GM12878 (cell line): ENCODE measurements around the gene MAN1B1. TPM values are rescaled to one million over a fixed set of nuclear protein-coding genes. Genes with fewer than 3 reads are reported as not detected.
A peak's percentile ranks its signal among the peaks of the same experiment; 100 is the strongest.

Source experiments
- ATF7 ChIP-seq: fragments of 450-650 bp; IDR thresholded peaks from 2 replicates; pipeline ENCODE4 v1.6.1; 2016; ENCODE audit warnings: low read depth, mild to moderate bottlenecking
- BACH1 ChIP-seq: fragments of 450-650 bp; IDR thresholded peaks from 2 replicates; pipeline ENCODE4 v1.6.1; 2017; ENCODE audit warnings: mild to moderate bottlenecking, borderline replicate concordance
- BHLHE40 ChIP-seq, 2 experiments: fragments of 450-650 bp in 1 of 2; IDR thresholded peaks; 2 replicates each; pipeline ENCODE4 v1.6.1; 2011 to 2017; ENCODE audit warnings: low read depth in 2 of 2, borderline replicate concordance in 1 of 2, improper control_type of control experiment in 1 of 2, low read length in 1 of 2, mild to moderate bottlenecking in 1 of 2
- CHD2 ChIP-seq: IDR thresholded peaks from 2 replicates; pipeline ENCODE4 v1.6.1; 2011; ENCODE audit warnings: low read depth, low read length, improper control_type of control experiment, borderline replicate concordance
- CREM ChIP-seq: IDR thresholded peaks from 2 replicates; pipeline ENCODE4 v1.6.1; 2014; ENCODE audit warnings: antibody characterized with exemption, low read depth
- HDGF ChIP-seq: fragments of 450-650 bp; IDR thresholded peaks from 2 replicates; pipeline ENCODE4 v1.6.1; 2016; ENCODE audit warnings: antibody characterized with exemption
- IKZF1 ChIP-seq: fragments of 450-650 bp; conservative IDR thresholded peaks from 2 replicates; pipeline ENCODE4 v1.6.1; 2017; ENCODE audit warnings: antibody characterized with exemption, mild to moderate bottlenecking
- IKZF2 ChIP-seq, 2 experiments: fragments of 450-650 bp; IDR thresholded peaks; 2 replicates each; pipeline ENCODE4 v1.6.1; 2017; ENCODE audit warnings: mild to moderate bottlenecking in 2 of 2, moderate library complexity in 2 of 2
- MEF2B ChIP-seq: fragments of 450-650 bp; IDR thresholded peaks from 2 replicates; pipeline ENCODE4 v1.6.1; 2018; ENCODE audit warnings: mild to moderate bottlenecking, moderate library complexity; ENCODE audit not compliant: partially characterized antibody, poor library complexity, severe bottlenecking
- MTA3 ChIP-seq: IDR thresholded peaks from 2 replicates; pipeline ENCODE4 v1.6.1; 2012; ENCODE audit warnings: low read length, inconsistent platforms, borderline replicate concordance
- MYB ChIP-seq: fragments of 150-350 bp; IDR thresholded peaks from 2 replicates; pipeline ENCODE4 v1.6.1; 2014; ENCODE audit warnings: mild to moderate bottlenecking, low read depth, low read length, borderline replicate concordance
- NBN ChIP-seq: fragments of 450-650 bp; IDR thresholded peaks from 2 replicates; pipeline ENCODE4 v1.6.1; 2016
- NFIC ChIP-seq: IDR thresholded peaks from 2 replicates; pipeline ENCODE4 v1.6.1; 2012; ENCODE audit warnings: low read depth, mild to moderate bottlenecking, inconsistent platforms, low read length, moderate library complexity
- NKRF ChIP-seq: fragments of 450-650 bp; conservative IDR thresholded peaks from 2 replicates; pipeline ENCODE4 v1.6.1; 2017; ENCODE audit warnings: mild to moderate bottlenecking, moderate library complexity
- NRF1 ChIP-seq: conservative IDR thresholded peaks from 2 replicates; pipeline ENCODE4 v1.6.1; 2011; ENCODE audit warnings: mild to moderate bottlenecking, low read depth, low read length, improper control_type of control experiment
- PML ChIP-seq: IDR thresholded peaks from 2 replicates; pipeline ENCODE4 v1.6.1; 2012; ENCODE audit warnings: low read length, inconsistent platforms
- RELA ChIP-seq: fragments of 450-650 bp; IDR thresholded peaks from 2 replicates; pipeline ENCODE4 v1.8.0; 2014; ENCODE audit warnings: borderline replicate concordance; ENCODE audit not compliant: partially characterized antibody
- RELB ChIP-seq: fragments of 450-650 bp; IDR thresholded peaks from 2 replicates; pipeline ENCODE4 v1.6.1; 2017; ENCODE audit warnings: low read depth, mild to moderate bottlenecking, moderate library complexity
- STAT1 ChIP-seq: fragments of 450-650 bp; conservative IDR thresholded peaks from 2 replicates; pipeline ENCODE4 v1.6.1; 2014; ENCODE audit warnings: antibody characterized with exemption, mild to moderate bottlenecking
- TBL1XR1 ChIP-seq: IDR thresholded peaks from 2 replicates; pipeline ENCODE4 v1.6.1; 2012; ENCODE audit warnings: low read depth, low read length, improper control_type of control experiment
- TCF3 ChIP-seq: IDR thresholded peaks from 2 replicates; pipeline ENCODE4 v1.6.1; 2012; ENCODE audit warnings: low read depth, mild to moderate bottlenecking, low read length, borderline replicate concordance; ENCODE audit not compliant: insufficient read depth
- ZBED1 ChIP-seq: IDR thresholded peaks from 2 replicates; pipeline ENCODE4 v1.6.1; 2016; ENCODE audit warnings: borderline replicate concordance
- ZBTB40 ChIP-seq: fragments of 450-650 bp; IDR thresholded peaks from 2 replicates; pipeline ENCODE4 v1.6.1; 2016; ENCODE audit warnings: mild to moderate bottlenecking, moderate library complexity, borderline replicate concordance
- ZSCAN29 ChIP-seq: fragments of 450-650 bp; IDR thresholded peaks from 2 replicates; pipeline ENCODE4 v1.6.1; 2017; ENCODE audit warnings: mild to moderate bottlenecking, moderate library complexity
- polyA plus RNA-seq, 11 experiments: library from polyadenylated mRNA; depleted of rRNA in 4 of 11; unstranded in 6 of 11; stranded (reverse) in 5 of 11; fragments of >200 nt; fragmentation: Nextera tagmentation in 4 of 11; fragmentation: Illumina TruSeq in 1 of 11; extraction: Ambion mirVana in 4 of 11; extraction: Trizol in 1 of 11; gene quantifications; 1 replicate in 1 of 11; 2 replicates in 10 of 11; pipeline versions ENCODE4 v1.2.1 to v1.2.3, GENCODE V29; 2011 to 2016; ENCODE audit warnings: inconsistent platforms in 2 of 11, missing spikeins in 2 of 11, low read depth in 1 of 11
- total RNA-seq, 4 experiments: library from RNA; depleted of rRNA in 3 of 4; stranded (reverse); fragments of >200 nt in 3 of 4; fragmentation: Illumina TruSeq in 1 of 4; extraction: Trizol in 1 of 4; gene quantifications; 2 replicates each; pipeline versions ENCODE4 v1.2.1 to v1.2.3, GENCODE V29; 2013 to 2021

MAN1B1 gene
- total and polyA plus RNA-seq, 10 of the 15 experiments (the other 5 are each of a cell fraction or from before 2014, with no cell fraction given) = 0.71 to 34.1 (median 22.7) TPM

- TF ChIP-seq NKRF (peak; percentile 95), MEF2B (no peak), MTA3 (no peak), IKZF1 (peak; percentile 92), RELA (no peak), NBN (0 out of 2 replicates have a peak, but pooled peaks have one; percentile 49), HDGF (0 out of 2 replicates have a peak, but pooled peaks have one; percentile 22), NFIC (no peak), ATF7 (no peak), PML (no peak), BACH1 (peak; percentile 94), ZSCAN29 (no peak), NRF1 (0 out of 2 replicates have a peak, but pooled peaks have one; percentile 31), RELB (0 out of 2 replicates have a peak, but pooled peaks have one; percentile 11), TCF3 (0 out of 2 replicates have a peak, but pooled peaks have one; percentile 1), STAT1 (peak; percentile 59; the same call in 1 of the 2 replicates), TBL1XR1 (no peak), CREM (peak; percentile 28; the same call in 1 of the 2 replicates), BHLHE40 (IDR thresholded peaks at IDR 0.05; ENCODE audit: borderline replicate concordance in 1 of 2, low read depth in 2 of 2, low read length in 1 of 2) (peak; percentile 2 to 60; a peak in 2 of 4 replicates), IKZF2 (IDR thresholded peaks at IDR 0.05) (no peak), ZBED1 (no peak), CHD2 (peak; percentile 14; the same call in 1 of the 2 replicates), ZBTB40 (peak; percentile 34; the same call in 1 of the 2 replicates), MYB (0 out of 2 replicates have a peak, but pooled peaks have one; percentile 20)
These were observed 16.4 kb upstream of the MAN1B1 start, which contains the start of gene SAPCD2 (continued) for GRCh38 chr9:137070201-137070905.
